Naive thymus-derived CD4-positive, alpha-beta T cell (primary cell): ENCODE results near the gene HDAC4. TPM values are rescaled to one million over a fixed set of nuclear protein-coding genes. Genes with fewer than 3 reads are reported as not detected.

Experiments
- ATAC-seq: fragments of 150-1000 bp; cut with Tn5 transposase; 2 replicates; pipeline ENCODE4 v1.10.0; 2021; ENCODE audit warnings: mild to moderate bottlenecking, moderate library complexity
- CTCF ChIA-PET: fragments of 350-600 bp; sonication (Branson Sonifier 250); formaldehyde crosslinking; loops from one replicate; lab custom pipeline; 2021; ENCODE audit warnings: antibody characterized with exemption; lab: Charles Lee
- POLR2A ChIA-PET: fragments of 350-600 bp; sonication (Branson Sonifier 250); formaldehyde crosslinking; loops from one replicate; lab custom pipeline; 2021; ENCODE audit warnings: antibody characterized with exemption, inconsistent platforms; lab: Charles Lee
- DNase-seq, 9 donors: peaks; one replicate each; pipeline versions ENCODE4 v3.0.0 to v3.0.0-alpha.2; 2020 to 2022; ENCODE audit warnings: mixed read lengths in 1 of 9
- H3K27ac ChIP-seq: one replicate; pipeline ENCODE4 v1.7.0; 2013; ENCODE audit warnings: mild to moderate bottlenecking, low read depth, low read length, moderate library complexity
- H3K27me3 ChIP-seq, 2 donors: one replicate each; pipeline ENCODE4 v1.7.0; 2013; ENCODE audit warnings: low read length in 2 of 2, mild to moderate bottlenecking in 2 of 2, moderate library complexity in 2 of 2; ENCODE audit not compliant: control insufficient read depth in 2 of 2, insufficient read depth in 2 of 2
- H3K36me3 ChIP-seq, 3 experiments: 1 replicate in 2 of 3; 2 replicates in 1 of 3; pipeline ENCODE4 v1.7.0; 2013; ENCODE audit warnings: low read length in 3 of 3, mild to moderate bottlenecking in 3 of 3, moderate library complexity in 1 of 3; ENCODE audit not compliant: insufficient read depth in 3 of 3, control insufficient read depth in 2 of 3
- H3K4me1 ChIP-seq, 2 donors: one replicate each; pipeline ENCODE4 v1.7.0; 2013; ENCODE audit warnings: low read length in 2 of 2, mild to moderate bottlenecking in 2 of 2, moderate library complexity in 1 of 2; ENCODE audit not compliant: control insufficient read depth in 2 of 2, insufficient read depth in 2 of 2
- H3K4me3 ChIP-seq: 2 replicates; pipeline ENCODE4 v1.7.0; 2013; ENCODE audit warnings: mild to moderate bottlenecking, low read length
- H3K9me3 ChIP-seq, 3 experiments: 1 replicate in 2 of 3; 2 replicates in 1 of 3; pipeline ENCODE4 v1.7.0; 2013; ENCODE audit warnings: low read length in 3 of 3; ENCODE audit not compliant: control insufficient read depth in 2 of 3
- H3K27ac Mint-ChIP-seq, 9 donors: one replicate each; pipeline ENCODE4 v1.8.0; 2020 to 2022; ENCODE audit warnings: mixed read lengths in 9 of 9, mild to moderate bottlenecking in 8 of 9, moderate library complexity in 5 of 9, inconsistent platforms in 2 of 9
- H3K27me3 Mint-ChIP-seq, 5 donors: one replicate each; pipeline ENCODE4 v1.8.0; 2021 to 2022; ENCODE audit warnings: mixed read lengths in 5 of 5, mild to moderate bottlenecking in 1 of 5
- H3K36me3 Mint-ChIP-seq, 5 donors: one replicate each; pipeline ENCODE4 v1.8.0; 2020 to 2022; ENCODE audit warnings: mixed read lengths in 5 of 5, mild to moderate bottlenecking in 3 of 5, inconsistent platforms in 1 of 5
- H3K4me1 Mint-ChIP-seq, 7 donors: one replicate each; pipeline ENCODE4 v1.8.0; 2020 to 2022; ENCODE audit warnings: mixed read lengths in 7 of 7, mild to moderate bottlenecking in 3 of 7, inconsistent platforms in 1 of 7
- H3K4me3 Mint-ChIP-seq, 10 donors: one replicate each; pipeline ENCODE4 v1.8.0; 2020 to 2022; ENCODE audit warnings: mild to moderate bottlenecking in 10 of 10, mixed read lengths in 10 of 10, moderate library complexity in 6 of 10, inconsistent platforms in 2 of 10
- H3K9me3 Mint-ChIP-seq, 11 donors: one replicate each; pipeline ENCODE4 v1.8.0; 2020 to 2022; ENCODE audit warnings: mixed read lengths in 11 of 11, mild to moderate bottlenecking in 4 of 11, inconsistent platforms in 1 of 11, moderate library complexity in 1 of 11
- intact Hi-C, 2 donors: fragments of 100-400 bp; cut with micrococcal nuclease; formaldehyde crosslinking; loops; one replicate each; pipeline ENCODE4 v1.15.1; 2023
- polyA plus RNA-seq, 2 donors: library from polyadenylated mRNA; unstranded; fragments of 300-500 nt; fragmentation: Illumina TruSeq; gene quantifications; one replicate each; pipeline ENCODE4 v1.2.3, GENCODE V29; 2021
- total RNA-seq, 6 experiments: library from RNA in 5 of 6; stranded (reverse) in 5 of 6; gene quantifications; 1 replicate in 5 of 6; 2 replicates in 1 of 6; pipeline ENCODE4 v1.2.3 and lab custom pipeline; 2021 to 2026

Gene HDAC4
- total and polyA plus RNA-seq, 7 experiments from 2014 or later, result 7.4 to 101 (median 55.3) TPM

- ATAC-seq (no peak), DNase-seq (no peak)
- POLR2A ChIA-PET, result no interaction called here
- Histone ChIP-seq H3K27ac (no peak overlapping the region), H3K4me3 (no peak overlapping the region), H3K9me3 (no peaks in the 10 kb centered on the region), H3K36me3 (no peaks in the 10 kb centered on the region), H3K27me3 (no peaks in the 10 kb centered on the region), H3K4me1 (no peaks in the 10 kb centered on the region)
- H3K4me3 Mint-ChIP-seq, result no peak overlapping the region
- H3K4me1 Mint-ChIP-seq, result no peaks in the 10 kb centered on the region
- H3K36me3 Mint-ChIP-seq, result no peaks in the 10 kb centered on the region
- H3K9me3 Mint-ChIP-seq, result peaks cover 0 to 3% (median 0%) of the 10 kb centered on the region in 11 donors
- CTCF ChIA-PET, result no interaction called here
- no peak overlapping the region for H3K27ac Mint-ChIP-seq
- peaks cover 0 to 25% (median 8%) of the 10 kb centered on the region in 5 donors for H3K27me3 Mint-ChIP-seq
- intact Hi-C loops, result no loop called here
Measured at GRCh38 chr2:239024226-239024625, 376.6 kb downstream of the HDAC4 start.

DNA sequence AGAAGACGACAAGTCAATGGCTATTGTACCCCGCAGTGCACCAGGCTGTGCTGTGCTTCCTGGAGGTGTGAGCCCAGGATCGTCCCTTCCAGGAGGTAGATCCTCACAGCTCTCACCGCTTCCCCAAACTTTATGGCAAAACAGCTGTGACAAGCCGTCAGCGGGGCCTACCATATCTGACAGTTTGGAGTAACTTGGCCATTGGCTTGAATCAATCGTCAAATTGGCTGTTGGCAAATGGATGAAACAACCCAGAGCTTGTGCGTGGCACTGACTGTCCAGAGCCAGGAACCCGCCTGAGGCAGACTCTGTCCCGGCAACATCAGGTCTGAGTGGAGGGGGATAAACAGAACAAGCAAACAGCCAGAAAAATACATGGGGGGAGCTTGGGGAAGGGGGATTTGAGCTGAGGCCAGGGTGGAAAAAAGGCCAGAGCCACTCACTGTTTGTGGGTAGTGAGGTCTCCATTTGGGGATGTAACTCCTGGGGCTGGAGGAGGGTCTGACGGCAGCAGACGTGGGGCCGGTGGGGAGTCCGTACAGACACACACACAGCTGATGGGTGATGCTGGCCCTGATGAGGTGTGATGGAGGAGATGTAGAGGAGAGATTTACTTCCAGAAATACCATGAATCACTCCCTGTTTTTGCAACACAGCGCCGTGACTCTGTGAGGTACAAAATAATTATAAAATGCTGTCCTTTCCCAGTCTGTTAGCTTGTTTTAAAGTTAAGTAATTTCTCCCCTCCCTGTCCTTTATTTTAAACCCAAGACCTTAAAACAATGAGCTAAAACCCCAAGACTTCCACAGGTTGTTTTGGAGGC, 378.2 kb downstream of the HDAC4 start:
- ATAC-seq (no peak), DNase-seq (no peak)
- Mint-ChIP-seq H3K36me3 (no peaks in the 10 kb centered on the region), H3K4me3 (no peak overlapping the region), H3K4me1 (no peaks in the 10 kb centered on the region), H3K27me3 (peaks cover 0 to 23% (median 8%) of the 10 kb centered on the region in 5 donors), H3K27ac (no peak overlapping the region), H3K9me3 (peaks cover 0 to 6% (median 0%) of the 10 kb centered on the region in 11 donors)
- no peak overlapping the region for H3K27ac ChIP-seq
- H3K4me3 ChIP-seq, result no peak overlapping the region
- POLR2A ChIA-PET, result no interaction called here
- H3K27me3 ChIP-seq, result no peaks in the 10 kb centered on the region
- H3K4me1 ChIP-seq, result no peaks in the 10 kb centered on the region
- H3K9me3 ChIP-seq, result no peaks in the 10 kb centered on the region
- CTCF ChIA-PET, result no interaction called here
- intact Hi-C loops, result no loop called here
- no peaks in the 10 kb centered on the region for H3K36me3 ChIP-seq

- Histone ChIP-seq H3K4me3 (no peak overlapping the region), H3K27ac (no peak overlapping the region), H3K36me3 (no peaks in the 10 kb centered on the region), H3K9me3 (no peaks in the 10 kb centered on the region), H3K4me1 (no peaks in the 10 kb centered on the region), H3K27me3 (no peaks in the 10 kb centered on the region)
- ATAC-seq (no peak), DNase-seq (no peak)
- no peaks in the 10 kb centered on the region for H3K36me3 Mint-ChIP-seq
- ChIA-PET POLR2A (no interaction called here), CTCF (no interaction called here)
- H3K4me3 Mint-ChIP-seq, result no peak overlapping the region
- H3K27ac Mint-ChIP-seq, result no peak overlapping the region
- no peaks in the 10 kb centered on the region for H3K4me1 Mint-ChIP-seq
- peaks cover 0 to 18% (median 8%) of the 10 kb centered on the region in 5 donors for H3K27me3 Mint-ChIP-seq
- intact Hi-C loops, result no loop called here
- H3K9me3 Mint-ChIP-seq, result peaks cover 0 to 6% (median 0%) of the 10 kb centered on the region in 11 donors
Measured at GRCh38 chr2:239021651-239022436, 379.0 kb downstream of the HDAC4 start.

- ChIA-PET CTCF (no interaction called here), POLR2A (no interaction called here)
- no peaks in the 10 kb centered on the region for H3K36me3 Mint-ChIP-seq
- no peak overlapping the region for H3K27ac ChIP-seq
- H3K4me1 Mint-ChIP-seq, result no peaks in the 10 kb centered on the region
- H3K9me3 ChIP-seq, result no peaks in the 10 kb centered on the region
- intact Hi-C loops, result no loop called here
- peaks cover 0 to 6% (median 0%) of the 10 kb centered on the region in 11 donors for H3K9me3 Mint-ChIP-seq
- no peak overlapping the region for H3K4me3 Mint-ChIP-seq
- no peaks in the 10 kb centered on the region for H3K4me1 ChIP-seq
- H3K27ac Mint-ChIP-seq, result no peak overlapping the region
- DNase-seq (no peak), ATAC-seq (no peak)
- H3K27me3 ChIP-seq, result no peaks in the 10 kb centered on the region
- H3K4me3 ChIP-seq, result no peak overlapping the region
- peaks cover 0 to 15% (median 8%) of the 10 kb centered on the region in 5 donors for H3K27me3 Mint-ChIP-seq
- H3K36me3 ChIP-seq, result no peaks in the 10 kb centered on the region
Measured at GRCh38 chr2:239021224-239021623, 379.6 kb downstream of the HDAC4 start.

DNA sequence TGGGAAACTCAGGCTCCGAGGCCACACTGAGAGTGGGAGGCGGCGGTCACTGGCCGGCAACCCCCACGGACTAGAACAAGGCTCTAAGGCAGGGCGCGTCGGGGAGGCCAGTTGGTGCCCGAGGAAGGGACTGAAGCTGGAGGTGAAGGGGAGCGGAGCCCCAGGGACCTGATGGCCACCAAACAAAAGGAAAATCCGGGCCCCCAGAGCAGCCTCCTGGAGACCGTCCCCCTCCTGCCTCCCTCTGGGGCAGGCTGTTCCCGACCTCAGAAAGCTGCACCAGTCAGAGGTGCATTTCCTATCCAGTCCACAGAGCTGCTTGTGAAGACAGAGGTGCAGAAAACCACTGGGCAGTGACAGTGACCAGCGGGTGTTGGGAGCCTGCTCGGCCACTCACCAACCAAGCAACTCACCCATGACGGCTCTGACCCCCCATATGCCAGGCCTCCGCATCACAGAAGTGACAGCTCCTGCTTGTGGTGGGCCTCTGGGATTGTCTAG, 380.2 kb downstream of the HDAC4 start:
- Histone ChIP-seq H3K9me3 (no peaks in the 10 kb centered on the region), H3K4me3 (no peak overlapping the region), H3K4me1 (no peaks in the 10 kb centered on the region), H3K36me3 (no peaks in the 10 kb centered on the region), H3K27ac (no peak overlapping the region), H3K27me3 (no peaks in the 10 kb centered on the region)
- no peak overlapping the region for H3K4me3 Mint-ChIP-seq
- H3K4me1 Mint-ChIP-seq, result no peaks in the 10 kb centered on the region
- ChIA-PET CTCF (no interaction called here), POLR2A (no interaction called here)
- intact Hi-C loops, result no loop called here
- DNase-seq (no peak), ATAC-seq (no peak)
- H3K36me3 Mint-ChIP-seq, result no peaks in the 10 kb centered on the region
- H3K27ac Mint-ChIP-seq, result no peak overlapping the region
- H3K27me3 Mint-ChIP-seq, result peaks cover 0 to 15% (median 10%) of the 10 kb centered on the region in 5 donors
- H3K9me3 Mint-ChIP-seq, result peaks cover 0 to 6% (median 0%) of the 10 kb centered on the region in 11 donors

DNA sequence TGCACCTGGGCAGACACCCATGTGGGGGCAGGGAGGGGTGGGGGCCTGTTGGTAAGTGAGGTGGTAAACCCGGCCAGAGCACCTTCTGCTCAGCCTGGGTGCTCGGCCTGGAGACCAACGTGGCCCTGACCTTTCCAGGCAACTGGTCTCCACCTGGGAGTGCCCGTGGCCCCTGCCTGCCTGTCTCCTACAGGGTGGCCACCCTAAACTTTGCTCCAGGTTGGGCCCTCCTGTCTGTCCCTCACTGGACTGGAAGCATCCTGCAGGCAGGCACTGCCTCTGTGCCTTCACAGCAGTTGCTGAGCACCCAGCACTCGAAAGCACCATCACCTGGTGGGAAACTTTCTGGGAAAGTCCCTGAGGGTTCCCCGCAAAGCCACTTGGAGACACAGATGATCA, 381.6 kb downstream of the HDAC4 start:
- Mint-ChIP-seq H3K4me1 (no peaks in the 10 kb centered on the region), H3K27ac (no peak overlapping the region), H3K36me3 (no peaks in the 10 kb centered on the region), H3K9me3 (peaks cover 0 to 6% (median 0%) of the 10 kb centered on the region in 11 donors), H3K4me3 (no peak overlapping the region), H3K27me3 (peaks cover 0 to 15% (median 10%) of the 10 kb centered on the region in 5 donors)
- Histone ChIP-seq H3K4me3 (no peak overlapping the region), H3K4me1 (no peaks in the 10 kb centered on the region), H3K27ac (no peak overlapping the region), H3K36me3 (no peaks in the 10 kb centered on the region), H3K27me3 (no peaks in the 10 kb centered on the region), H3K9me3 (no peaks in the 10 kb centered on the region)
- intact Hi-C loops, result no loop called here
- ChIA-PET POLR2A (no interaction called here), CTCF (no interaction called here)
- ATAC-seq, result no peak
- no peak for DNase-seq
